ENCODE data around the gene ONECUT2. TPM values are rescaled to one million over a fixed set of nuclear protein-coding genes. Genes with fewer than 3 reads are reported as not detected.
A peak's percentile ranks its signal among the peaks of the same experiment; 100 is the strongest.

ONECUT2 gene
- total RNA-seq, 1 donor from 2014 or later = 0.05 TPM

DNA sequence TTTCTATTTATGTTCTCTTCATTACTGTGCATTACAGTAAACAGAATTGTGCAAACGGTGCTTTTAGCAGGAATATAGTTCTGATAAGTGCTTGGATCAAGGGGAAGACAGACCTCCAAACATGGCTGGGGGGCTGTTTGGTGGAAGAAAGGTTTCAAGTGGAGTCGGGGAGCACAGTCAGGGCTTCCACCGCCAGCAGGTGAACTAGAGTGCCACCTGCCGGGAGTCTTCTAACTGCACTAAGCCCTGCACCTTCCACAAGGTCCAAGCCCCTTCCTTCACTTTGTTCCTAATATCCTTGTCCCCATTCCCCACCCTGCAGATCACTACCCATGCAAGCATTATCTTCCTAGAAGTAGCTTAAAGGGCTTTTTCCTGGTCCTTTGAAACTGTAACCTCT is 11.1 kb downstream of the ONECUT2 start:
- peaks cover 4% of the 10 kb centered on the region for H3K4me1 Mint-ChIP-seq (ENCODE audit: unreplicated experiment)
- peaks cover 58% of the 10 kb centered on the region for H3K27me3 Mint-ChIP-seq (ENCODE audit: unreplicated experiment)
- H3K27ac Mint-ChIP-seq (ENCODE audit: unreplicated experiment) = no peak overlapping the region
- no peaks in the 10 kb centered on the region for H3K36me3 Mint-ChIP-seq (ENCODE audit: unreplicated experiment)
- TF ChIP-seq, protein P1, sequence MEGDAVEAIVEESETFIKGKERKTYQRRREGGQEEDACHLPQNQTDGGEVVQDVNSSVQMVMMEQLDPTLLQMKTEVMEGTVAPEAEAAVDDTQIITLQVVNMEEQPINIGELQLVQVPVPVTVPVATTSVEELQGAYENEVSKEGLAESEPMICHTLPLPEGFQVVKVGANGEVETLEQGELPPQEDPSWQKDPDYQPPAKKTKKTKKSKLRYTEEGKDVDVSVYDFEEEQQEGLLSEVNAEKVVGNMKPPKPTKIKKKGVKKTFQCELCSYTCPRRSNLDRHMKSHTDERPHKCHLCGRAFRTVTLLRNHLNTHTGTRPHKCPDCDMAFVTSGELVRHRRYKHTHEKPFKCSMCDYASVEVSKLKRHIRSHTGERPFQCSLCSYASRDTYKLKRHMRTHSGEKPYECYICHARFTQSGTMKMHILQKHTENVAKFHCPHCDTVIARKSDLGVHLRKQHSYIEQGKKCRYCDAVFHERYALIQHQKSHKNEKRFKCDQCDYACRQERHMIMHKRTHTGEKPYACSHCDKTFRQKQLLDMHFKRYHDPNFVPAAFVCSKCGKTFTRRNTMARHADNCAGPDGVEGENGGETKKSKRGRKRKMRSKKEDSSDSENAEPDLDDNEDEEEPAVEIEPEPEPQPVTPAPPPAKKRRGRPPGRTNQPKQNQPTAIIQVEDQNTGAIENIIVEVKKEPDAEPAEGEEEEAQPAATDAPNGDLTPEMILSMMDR (IDR thresholded peaks at IDR 0.05) = peak; percentile 45
- no peaks in the 10 kb centered on the region for H3K9me3 Mint-ChIP-seq (ENCODE audit: unreplicated experiment)
- no peak overlapping the region for H3K4me3 Mint-ChIP-seq (ENCODE audit: unreplicated experiment)
- no peak for DNase-seq (ENCODE audit: extremely low spot score, unreplicated experiment)

DNA sequence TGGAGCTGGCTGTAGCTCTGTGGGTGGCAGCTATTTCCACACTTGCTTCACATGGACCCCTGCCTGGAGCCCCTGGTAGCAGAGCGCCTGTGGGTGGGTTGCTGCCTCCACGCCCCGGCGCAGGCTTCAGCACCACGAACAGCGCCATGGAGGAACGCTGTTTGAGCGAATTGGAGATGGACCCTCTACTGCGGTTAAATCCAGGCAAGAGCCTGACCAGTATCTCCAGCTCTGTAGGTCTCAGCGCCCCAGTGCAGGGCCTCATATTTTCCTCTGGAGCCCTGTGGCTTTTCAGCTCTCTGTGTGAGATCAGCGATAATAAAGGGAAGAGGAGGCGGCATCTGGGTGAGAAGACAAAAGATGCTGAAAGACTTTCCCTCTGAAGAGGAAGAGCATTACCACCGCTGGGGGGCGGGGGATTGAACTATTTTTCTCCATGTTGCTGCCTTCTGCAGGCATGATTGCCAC is 12.0 kb downstream of the ONECUT2 start:
- peaks cover 50% of the 10 kb centered on the region for H3K27me3 Mint-ChIP-seq (ENCODE audit: unreplicated experiment)
- H3K4me1 Mint-ChIP-seq (ENCODE audit: unreplicated experiment) = no peaks in the 10 kb centered on the region
- TF ChIP-seq, protein P1 (IDR thresholded peaks at IDR 0.05) = no peak
- no peaks in the 10 kb centered on the region for H3K36me3 Mint-ChIP-seq (ENCODE audit: unreplicated experiment)
- H3K9me3 Mint-ChIP-seq (ENCODE audit: unreplicated experiment) = no peaks in the 10 kb centered on the region
- no peak overlapping the region for H3K27ac Mint-ChIP-seq (ENCODE audit: unreplicated experiment)
- H3K4me3 Mint-ChIP-seq (ENCODE audit: unreplicated experiment) = no peak overlapping the region
- peak; percentile 81 for DNase-seq (ENCODE audit: extremely low spot score, unreplicated experiment)

DNA sequence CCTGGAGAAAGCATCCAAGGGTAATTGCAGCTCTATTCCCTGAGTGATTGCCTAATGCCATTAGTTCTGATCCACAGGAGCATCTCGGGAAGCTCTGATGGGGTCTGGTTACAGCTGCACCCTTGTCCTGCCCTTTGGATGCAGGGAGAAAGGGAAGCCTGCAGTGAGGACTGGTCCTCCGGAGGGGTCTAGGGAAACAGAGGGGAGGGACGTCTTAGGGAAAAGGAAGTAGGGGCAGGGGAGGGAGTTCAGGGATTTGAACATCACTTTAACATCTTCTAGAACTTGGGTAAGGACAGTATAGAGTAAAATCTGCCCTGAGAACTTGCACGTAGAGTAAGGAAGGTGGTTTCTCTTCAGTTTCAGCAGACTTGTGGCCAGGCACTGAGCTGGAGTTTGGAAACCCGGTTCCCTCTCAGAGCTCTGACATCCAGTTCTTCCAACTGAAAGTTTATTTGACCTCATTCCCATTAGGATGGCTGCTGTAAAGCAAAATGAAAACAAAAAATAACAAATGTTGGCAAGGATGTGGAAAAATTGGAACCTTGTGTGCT is 20.5 kb downstream of the ONECUT2 start:
- peak; percentile 53 for DNase-seq (ENCODE audit: extremely low spot score, unreplicated experiment)
- H3K27me3 Mint-ChIP-seq (ENCODE audit: unreplicated experiment) = peaks cover 10% of the 10 kb centered on the region
- TF ChIP-seq, protein P1 (IDR thresholded peaks at IDR 0.05) = no peak
- H3K4me1 Mint-ChIP-seq (ENCODE audit: unreplicated experiment) = no peaks in the 10 kb centered on the region
- no peaks in the 10 kb centered on the region for H3K36me3 Mint-ChIP-seq (ENCODE audit: unreplicated experiment)
- no peak overlapping the region for H3K4me3 Mint-ChIP-seq (ENCODE audit: unreplicated experiment)
- no peak overlapping the region for H3K27ac Mint-ChIP-seq (ENCODE audit: unreplicated experiment)
- no peaks in the 10 kb centered on the region for H3K9me3 Mint-ChIP-seq (ENCODE audit: unreplicated experiment)

DNA sequence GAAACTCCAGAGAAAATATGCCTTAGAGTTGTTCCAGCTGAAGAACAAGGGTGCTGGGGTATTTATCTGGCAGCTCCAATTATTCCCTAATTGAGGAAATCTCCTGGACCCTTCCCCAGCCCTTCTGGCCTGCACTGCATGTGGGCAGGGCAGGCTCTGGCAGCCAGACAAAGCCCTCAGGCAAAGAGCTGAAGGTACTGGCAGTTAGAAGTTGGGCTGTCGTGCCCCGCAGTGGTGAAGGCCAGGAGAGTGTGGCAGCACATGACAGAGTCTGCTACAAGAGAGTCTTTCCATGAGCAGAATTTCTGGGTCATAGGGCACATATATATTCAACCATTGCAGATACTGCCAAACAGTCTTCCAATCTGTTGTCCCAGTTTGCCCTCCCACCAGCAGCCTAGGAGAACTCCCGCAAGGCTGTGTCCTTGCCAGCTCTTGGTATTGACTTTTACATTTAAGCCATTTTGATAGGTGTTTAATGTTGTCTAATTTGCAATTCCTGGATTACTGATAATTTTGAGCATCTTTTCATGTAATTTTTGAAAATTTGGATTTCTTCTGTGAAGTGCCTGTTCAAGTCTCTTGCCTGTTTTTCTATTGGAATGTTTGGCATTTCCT is 26.6 kb downstream of the ONECUT2 start:
- Mint-ChIP-seq H3K36me3 (ENCODE audit: unreplicated experiment) (no peaks in the 10 kb centered on the region), H3K27ac (ENCODE audit: unreplicated experiment) (no peak overlapping the region), H3K9me3 (ENCODE audit: unreplicated experiment) (no peaks in the 10 kb centered on the region), H3K4me1 (ENCODE audit: unreplicated experiment) (no peaks in the 10 kb centered on the region), H3K27me3 (ENCODE audit: unreplicated experiment) (peaks cover 23% of the 10 kb centered on the region), H3K4me3 (ENCODE audit: unreplicated experiment) (no peak overlapping the region)
- no peak for DNase-seq (ENCODE audit: extremely low spot score, unreplicated experiment)
- TF ChIP-seq, protein P1 (IDR thresholded peaks at IDR 0.05) = no peak

DNA sequence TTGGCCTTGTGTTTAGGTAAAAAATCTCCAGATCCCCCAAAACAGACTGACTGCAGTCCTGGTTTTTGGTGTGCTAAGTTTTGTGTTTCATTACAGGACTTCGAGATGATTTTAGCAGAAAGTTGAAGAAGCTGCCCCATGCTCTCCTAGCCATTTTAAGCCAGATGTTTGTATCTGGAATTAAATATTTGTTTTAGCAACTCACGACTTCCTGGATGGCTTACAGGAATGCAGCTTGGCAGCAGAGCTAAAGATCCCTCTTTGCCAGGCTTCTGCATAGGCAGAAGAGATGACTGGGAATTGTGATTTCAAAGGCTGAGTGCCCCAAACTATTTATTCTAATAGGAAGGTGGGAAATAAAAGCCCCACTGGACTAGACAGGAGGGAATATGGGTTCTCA is 31.1 kb downstream of the ONECUT2 start:
- H3K36me3 Mint-ChIP-seq (ENCODE audit: unreplicated experiment) = no peaks in the 10 kb centered on the region
- no peaks in the 10 kb centered on the region for H3K9me3 Mint-ChIP-seq (ENCODE audit: unreplicated experiment)
- no peak for DNase-seq (ENCODE audit: extremely low spot score, unreplicated experiment)
- TF ChIP-seq, protein P1 (IDR thresholded peaks at IDR 0.05) = no peak
- H3K27ac Mint-ChIP-seq (ENCODE audit: unreplicated experiment) = no peak overlapping the region
- H3K4me1 Mint-ChIP-seq (ENCODE audit: unreplicated experiment) = no peaks in the 10 kb centered on the region
- H3K27me3 Mint-ChIP-seq (ENCODE audit: unreplicated experiment) = peaks cover 23% of the 10 kb centered on the region
- no peak overlapping the region for H3K4me3 Mint-ChIP-seq (ENCODE audit: unreplicated experiment)

All from osteocyte (in vitro differentiated cells).